ENCODE data around the gene AP4B1. TPM values are rescaled to one million over a fixed set of nuclear protein-coding genes. Genes with fewer than 3 reads are reported as not detected.
"Not testable (repeated sequence)": the region's sequence is repeated elsewhere in the genome, so short reads cannot be mapped to it uniquely, and the experiment has no call there.

AP4B1 gene
- polyA plus RNA-seq, 3 donors from 2014 or later, result 9.7 to 21.6 (median 18.6) TPM

DNA sequence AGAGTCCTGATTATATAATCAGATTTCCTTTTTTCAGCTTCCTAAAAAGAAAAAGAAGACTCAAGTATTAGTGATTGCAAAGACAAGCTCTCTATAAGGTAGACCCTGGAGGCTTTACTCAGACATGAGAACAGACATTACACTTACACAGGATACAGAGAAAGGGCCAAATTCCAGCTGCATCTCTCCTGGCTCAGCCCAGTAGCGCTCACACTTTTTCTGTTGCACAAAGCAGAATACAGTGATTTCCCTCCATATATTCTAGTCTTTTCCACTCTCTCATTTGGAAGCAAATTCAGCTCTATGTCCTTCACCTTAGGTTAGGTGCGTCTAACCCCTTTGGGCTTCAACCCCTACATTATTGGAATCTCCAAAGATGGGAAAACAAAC, 48.2 kb downstream of the AP4B1 start:
- Mint-ChIP-seq H3K4me3 (no peak overlapping the region), H3K27ac (peak overlapping the region in 5 of 6 donors; percentile 34 to 64 (median 40)), H3K4me1 (peaks cover 32 to 33% of the 10 kb centered on the region in 2 donors), H3K27me3 (ENCODE audit: low read depth in 3 of 3) (peaks cover 0 to 2% (median 0%) of the 10 kb centered on the region in 3 donors), H3K36me3 (peaks cover 24 to 39% (median 32%) of the 10 kb centered on the region in 3 donors), H3K9me3 (no peaks in the 10 kb centered on the region)
- no peak for DNase-seq

DNA sequence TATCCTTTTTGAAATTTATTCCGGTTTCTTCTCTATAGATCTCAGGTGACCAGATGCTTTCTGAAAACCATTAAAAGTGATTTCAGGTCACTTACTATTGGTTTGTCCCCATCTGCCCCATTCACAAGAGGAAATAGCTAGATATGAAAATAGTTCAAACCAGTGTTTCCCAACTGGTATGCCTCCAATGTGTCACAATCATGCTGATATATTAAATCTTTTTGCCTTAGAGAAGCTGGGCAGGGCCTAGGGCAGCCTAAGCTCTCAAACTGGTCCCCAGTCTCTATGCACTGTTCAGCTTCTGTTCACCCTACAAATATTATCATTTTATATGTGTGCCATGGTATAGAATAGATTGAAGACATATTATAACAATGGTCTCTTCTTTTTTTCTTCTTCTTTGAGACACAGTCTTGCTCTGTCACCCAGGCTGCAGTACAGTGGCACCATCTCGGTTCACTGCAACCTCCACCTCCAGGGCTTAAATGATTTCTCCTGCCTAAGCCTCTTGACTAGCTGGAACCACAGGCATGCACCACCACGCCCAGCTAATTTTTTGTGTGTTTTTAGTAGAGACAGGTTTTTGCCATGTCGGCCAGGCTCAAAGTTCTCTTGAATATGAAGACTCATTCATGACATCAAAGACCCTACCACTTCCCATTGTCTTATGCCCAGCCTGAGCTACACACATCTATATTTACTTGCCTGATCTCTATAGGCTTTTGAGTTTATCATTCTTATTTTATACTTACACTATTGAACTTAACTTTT, 48.8 kb downstream of the AP4B1 start:
- H3K36me3 Mint-ChIP-seq, result peaks cover 26 to 42% (median 33%) of the 10 kb centered on the region in 3 donors
- H3K27ac Mint-ChIP-seq, result peak overlapping the region in 5 of 6 donors; percentile 34 to 64 (median 40)
- DNase-seq, result no peak
- peaks cover 0 to 2% (median 0%) of the 10 kb centered on the region in 3 donors for H3K27me3 Mint-ChIP-seq (ENCODE audit: low read depth in 3 of 3)
- no peaks in the 10 kb centered on the region for H3K9me3 Mint-ChIP-seq
- H3K4me3 Mint-ChIP-seq, result no peak overlapping the region
- H3K4me1 Mint-ChIP-seq, result peaks cover 30% of the 10 kb centered on the region in 2 donors

DNA sequence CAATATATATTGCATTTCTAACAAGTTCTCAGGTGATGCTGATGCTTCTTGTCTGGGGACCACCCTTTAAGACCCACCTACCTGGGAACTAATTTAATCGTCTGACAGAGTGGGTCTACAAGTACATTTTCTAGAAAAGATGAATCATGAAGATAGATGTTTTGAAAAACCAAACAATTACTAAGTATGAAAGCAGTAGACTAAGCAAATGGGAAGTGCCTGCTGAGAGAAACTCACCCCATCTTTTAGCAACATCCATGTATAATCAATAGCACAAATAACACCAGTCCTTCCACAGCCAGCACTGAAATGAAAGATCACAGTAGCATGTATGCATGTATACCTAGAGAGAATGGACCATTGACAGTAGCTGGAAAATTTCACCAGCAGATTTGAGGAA, 50.4 kb downstream of the AP4B1 start:
- Mint-ChIP-seq H3K36me3 (peaks cover 35 to 48% (median 36%) of the 10 kb centered on the region in 3 donors), H3K4me3 (no peak overlapping the region), H3K4me1 (peaks cover 26 to 28% of the 10 kb centered on the region in 2 donors), H3K27me3 (ENCODE audit: low read depth in 3 of 3) (peaks cover 0 to 2% (median 0%) of the 10 kb centered on the region in 3 donors), H3K9me3 (no peaks in the 10 kb centered on the region), H3K27ac (peak overlapping the region in 5 of 6 donors; percentile 12 to 68 (median 38))
- DNase-seq, result no peak

DNA sequence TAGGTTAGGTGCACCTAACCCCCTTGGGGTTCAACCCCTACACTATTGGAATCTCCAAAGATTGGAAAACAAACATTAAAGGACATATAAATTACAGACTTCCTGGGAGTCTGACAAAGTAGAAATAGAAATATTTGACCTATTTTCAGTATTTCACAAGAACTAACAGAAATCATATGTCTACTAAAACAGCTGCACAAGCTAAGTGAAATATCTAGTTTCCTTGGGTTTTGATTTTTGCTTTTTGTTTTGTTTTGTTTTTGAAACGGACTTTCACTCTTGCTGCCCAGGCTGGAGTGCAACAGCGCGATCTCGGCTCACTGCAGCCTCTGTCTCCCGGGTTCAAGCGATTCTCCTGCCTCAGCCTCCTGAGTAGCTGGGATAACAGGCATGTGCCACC, 51.9 kb downstream of the AP4B1 start:
- not testable (repeated sequence) for H3K4me3 Mint-ChIP-seq; H3K27me3 Mint-ChIP-seq (ENCODE audit: low read depth in 3 of 3); H3K9me3 Mint-ChIP-seq; DNase-seq
- H3K27ac Mint-ChIP-seq, result peak overlapping the region in 2 of 6 donors; percentile 40 to 70
- H3K36me3 Mint-ChIP-seq, result peaks cover 39 to 46% (median 39%) of the 10 kb centered on the region in 3 donors
- H3K4me1 Mint-ChIP-seq, result peaks cover 21 to 22% of the 10 kb centered on the region in 2 donors

DNA sequence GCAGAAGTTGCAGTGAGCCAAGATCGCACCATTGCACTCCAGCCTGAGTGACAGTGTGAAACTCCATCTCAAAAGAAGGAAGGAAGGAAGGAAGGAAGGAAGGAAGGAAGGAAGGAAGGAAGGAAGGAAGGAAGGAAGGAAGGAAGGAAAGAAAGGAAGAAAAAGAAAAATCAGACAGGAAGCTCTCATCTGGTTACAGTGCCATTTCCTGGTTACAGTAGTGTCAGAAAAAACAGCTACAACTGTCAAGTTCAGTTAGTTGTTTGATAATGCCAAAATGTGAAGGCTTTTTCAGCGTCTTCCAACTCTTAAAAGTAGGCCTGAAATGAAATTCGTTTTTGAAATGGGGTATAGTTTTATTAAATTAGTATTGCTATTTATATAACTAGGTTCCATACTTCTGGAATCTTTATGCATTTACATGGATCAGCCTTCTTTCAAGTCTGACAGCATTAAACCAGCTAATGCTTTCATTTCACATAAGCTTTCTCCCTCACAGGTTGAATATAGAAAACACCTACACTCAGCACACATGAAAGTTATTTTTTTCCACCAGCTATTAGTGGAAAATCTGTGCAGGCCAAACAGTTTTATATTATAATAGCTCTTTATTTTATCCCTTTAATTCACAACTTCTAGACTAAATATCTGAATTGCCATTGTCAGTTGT, 54.3 kb downstream of the AP4B1 start:
- no peak for DNase-seq
- peaks cover 21 to 22% of the 10 kb centered on the region in 2 donors for H3K4me1 Mint-ChIP-seq
- no peaks in the 10 kb centered on the region for H3K9me3 Mint-ChIP-seq
- H3K27ac Mint-ChIP-seq, result peak overlapping the region; percentile 77 to 94 (median 86)
- H3K4me3 Mint-ChIP-seq, result peak overlapping the region in 3 of 5 donors; percentile 36 to 53 (median 48)
- peaks cover 41 to 48% (median 43%) of the 10 kb centered on the region in 3 donors for H3K36me3 Mint-ChIP-seq
- H3K27me3 Mint-ChIP-seq (ENCODE audit: low read depth in 3 of 3), result peaks cover 0 to 2% (median 0%) of the 10 kb centered on the region in 3 donors

DNA sequence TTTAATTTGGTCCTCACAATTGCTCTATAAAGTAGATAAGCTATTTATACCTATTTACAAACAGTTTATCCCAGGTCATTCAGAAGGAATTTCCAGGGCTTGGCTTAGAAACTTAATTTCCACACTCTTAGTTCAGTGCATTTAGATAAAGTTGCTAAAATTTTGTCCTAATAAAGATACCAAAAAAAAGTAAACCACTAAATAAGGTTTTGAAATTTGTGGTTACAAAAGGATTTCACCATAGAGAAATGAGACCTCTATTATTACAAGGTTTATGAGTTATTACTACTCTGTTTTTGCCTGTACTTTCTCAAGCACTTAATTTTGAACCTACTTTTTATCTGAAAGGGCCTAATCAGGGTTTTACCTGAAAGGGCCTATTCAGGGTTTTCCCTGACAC, 55.5 kb downstream of the AP4B1 start:
- Mint-ChIP-seq H3K27ac (peak overlapping the region in 2 of 6 donors; percentile 7 to 49), H3K4me3 (peak overlapping the region in 1 of 5 donors; percentile 13), H3K27me3 (ENCODE audit: low read depth in 3 of 3) (no peaks in the 10 kb centered on the region), H3K4me1 (peaks cover 17 to 22% of the 10 kb centered on the region in 2 donors), H3K9me3 (no peaks in the 10 kb centered on the region), H3K36me3 (peaks cover 33 to 38% (median 33%) of the 10 kb centered on the region in 3 donors)
- no peak for DNase-seq

DNA sequence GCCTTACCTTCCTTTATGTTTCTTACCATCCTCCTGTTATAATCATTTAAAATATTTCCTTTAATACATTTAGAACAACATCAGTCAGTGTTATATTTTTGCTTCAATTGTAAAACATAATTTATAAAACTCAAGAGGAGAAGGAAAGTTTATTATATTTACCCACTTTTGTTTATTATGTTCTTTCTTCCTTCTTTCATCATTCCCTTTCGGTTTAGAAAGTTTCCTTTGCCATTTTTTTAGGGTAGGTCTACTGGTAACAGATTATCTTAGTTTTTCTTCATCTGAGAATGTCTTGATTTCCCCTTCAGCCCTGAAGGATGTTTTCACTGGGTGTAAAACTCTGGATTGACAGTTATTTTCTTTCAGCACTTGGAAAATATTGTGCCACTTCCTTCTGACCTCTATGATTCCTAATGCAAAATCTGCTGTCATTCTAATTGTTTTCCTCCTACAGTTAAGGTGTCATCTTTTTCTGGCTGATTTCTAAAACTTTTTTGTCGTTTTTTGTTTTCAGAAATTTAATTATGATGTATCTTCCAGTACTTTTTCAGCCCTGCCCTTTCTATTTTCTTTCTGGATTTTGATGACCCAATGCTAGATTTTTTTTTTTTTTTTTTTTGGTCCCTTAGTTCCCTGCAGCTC, 58.1 kb downstream of the AP4B1 start:
- H3K4me3 Mint-ChIP-seq, result no peak overlapping the region
- peaks cover 17 to 22% of the 10 kb centered on the region in 2 donors for H3K4me1 Mint-ChIP-seq
- peaks cover 33 to 55% (median 39%) of the 10 kb centered on the region in 3 donors for H3K36me3 Mint-ChIP-seq
- peak overlapping the region; percentile 13 to 77 (median 43) for H3K27ac Mint-ChIP-seq
- H3K27me3 Mint-ChIP-seq (ENCODE audit: low read depth in 3 of 3), result no peaks in the 10 kb centered on the region
- no peaks in the 10 kb centered on the region for H3K9me3 Mint-ChIP-seq
- DNase-seq, result no peak

Other genes with a start within 250 kb of the AP4B1 start
- gene PHTF1, start 145.3 kb downstream of the AP4B1 start, polyA plus RNA-seq, result 10 to 100 TPM; 18.5 to 37.6 (median 28.1) TPM
- 10 to 100 TPM; 26.4 to 30.6 (median 30.2) TPM for gene RSBN1, start 92.3 kb downstream of the AP4B1 start, polyA plus RNA-seq
- 100 to 1,000 TPM in 1 of 3 donors, 10 to 100 TPM in 2; 80.9 to 109 (median 83.6) TPM for gene PTPN22, start 33.1 kb downstream of the AP4B1 start, polyA plus RNA-seq
- gene BCL2L15, start 17.2 kb downstream of the AP4B1 start, polyA plus RNA-seq, result under 1 TPM in 1 of 3 donors, not detected in 2; 0.11 TPM
- gene DCLRE1B, start 527 bp upstream of the AP4B1 start, polyA plus RNA-seq, result 1 to 10 TPM; 2.0 to 8.4 (median 6.6) TPM
- gene HIPK1, start 24.5 kb upstream of the AP4B1 start, polyA plus RNA-seq, result 10 to 100 TPM in 2 of 3 donors, 1 to 10 TPM in 1; 4.3 to 27.5 (median 12.7) TPM
- gene OLFML3, start 74.7 kb upstream of the AP4B1 start, polyA plus RNA-seq, result under 1 TPM in 1 of 3 donors, not detected in 2; 0.11 TPM
- not detected for gene SYT6, start 249.1 kb upstream of the AP4B1 start, polyA plus RNA-seq

Data from immature natural killer cell (primary cell).